H9 (cell line): ENCODE measurements around the gene TNIK. TPM values are rescaled to one million over a fixed set of nuclear protein-coding genes. Genes with fewer than 3 reads are reported as not detected.

Experiments
- DNase-seq: peaks from one replicate; pipeline ENCODE4 v3.0.0-alpha.2; 2017
- H2AFZ ChIP-seq: one replicate; pipeline ENCODE4 v1.6.1; 2013; ENCODE audit warnings: mild to moderate bottlenecking, low read length, control low read depth, moderate library complexity
- H2AK5ac ChIP-seq: 2 replicates; pipeline ENCODE4 v1.6.1; 2013; ENCODE audit warnings: low read length, control low read depth, mixed read lengths; ENCODE audit not compliant: insufficient read length
- H2BK120ac ChIP-seq: one replicate; pipeline ENCODE4 v1.6.1; 2013; ENCODE audit warnings: low read depth, mild to moderate bottlenecking, low read length, control low read depth, inconsistent platforms; ENCODE audit not compliant: poor library complexity, severe bottlenecking
- H2BK12ac ChIP-seq: 2 replicates; pipeline ENCODE4 v1.6.1; 2013; ENCODE audit warnings: low read length, control low read depth, mixed read lengths, low read depth; ENCODE audit not compliant: insufficient read length
- H2BK15ac ChIP-seq: 2 replicates; pipeline ENCODE4 v1.6.1; 2013; ENCODE audit warnings: low read depth, low read length, control low read depth
- H2BK20ac ChIP-seq: one replicate; pipeline ENCODE4 v1.6.1; 2013; ENCODE audit warnings: low read depth, mild to moderate bottlenecking, low read length, control low read depth, inconsistent platforms; ENCODE audit not compliant: poor library complexity, severe bottlenecking
- H2BK5ac ChIP-seq: 2 replicates; pipeline ENCODE4 v1.6.1; 2013; ENCODE audit warnings: low read length, control low read depth, mixed read lengths; ENCODE audit not compliant: insufficient read length
- H3K14ac ChIP-seq: 2 replicates; pipeline ENCODE4 v1.6.1; 2013; ENCODE audit warnings: low read length, control low read depth; ENCODE audit not compliant: insufficient read depth
- H3K18ac ChIP-seq: 2 replicates; pipeline ENCODE4 v1.6.1; 2013; ENCODE audit warnings: low read depth, mild to moderate bottlenecking, mixed read lengths, low read length, control low read depth; ENCODE audit not compliant: insufficient read length
- H3K23ac ChIP-seq: 2 replicates; pipeline ENCODE4 v1.6.1; 2013; ENCODE audit warnings: low read length, control low read depth, mixed read lengths, low read depth; ENCODE audit not compliant: insufficient read length
- H3K23me2 ChIP-seq: 2 replicates; pipeline ENCODE4 v1.6.1; 2013; ENCODE audit warnings: low read depth, mild to moderate bottlenecking, mixed read lengths, low read length, control low read depth; ENCODE audit not compliant: insufficient read length, poor library complexity, severe bottlenecking
- H3K27ac ChIP-seq: 2 replicates; pipeline ENCODE4 v1.5.1; 2013; ENCODE audit warnings: low read length, control low read depth, mixed read lengths, low read depth; ENCODE audit not compliant: insufficient read length
- H3K27me3 ChIP-seq: 2 replicates; pipeline ENCODE4 v1.6.1; 2013; ENCODE audit warnings: low read length, control low read depth, inconsistent platforms; ENCODE audit not compliant: insufficient read depth
- H3K4ac ChIP-seq: 2 replicates; pipeline ENCODE4 v1.6.1; 2013; ENCODE audit warnings: low read depth, mild to moderate bottlenecking, control low read depth, inconsistent platforms, low read length, moderate library complexity
- H3K4me1 ChIP-seq: 2 replicates; pipeline ENCODE4 v1.6.1; 2013; ENCODE audit warnings: low read length, control low read depth, inconsistent platforms; ENCODE audit not compliant: insufficient read depth
- H3K4me2 ChIP-seq: 2 replicates; pipeline ENCODE4 v1.6.1; 2013; ENCODE audit warnings: low read length, control low read depth, mixed read lengths; ENCODE audit not compliant: insufficient read length, insufficient read depth
- H3K56ac ChIP-seq: 2 replicates; pipeline ENCODE4 v1.6.1; 2013; ENCODE audit warnings: low read depth, mild to moderate bottlenecking, mixed read lengths, low read length, control low read depth; ENCODE audit not compliant: insufficient read length
- H3K79me1 ChIP-seq: 2 replicates; pipeline ENCODE4 v1.6.1; 2013; ENCODE audit warnings: low read depth, mild to moderate bottlenecking, moderate library complexity, low read length, control low read depth, inconsistent platforms; ENCODE audit not compliant: insufficient read depth, poor library complexity, severe bottlenecking
- H3K79me2 ChIP-seq: 2 replicates; pipeline ENCODE4 v1.6.1; 2013; ENCODE audit warnings: low read length, control low read depth, inconsistent platforms; ENCODE audit not compliant: insufficient read depth
- H3K9ac ChIP-seq: 2 replicates; pipeline ENCODE4 v1.6.1; 2013; ENCODE audit warnings: low read length, control low read depth, mixed read lengths; ENCODE audit not compliant: insufficient read length; ENCODE audit errors: extremely low read depth
- H3K9me3 ChIP-seq: one replicate; pipeline ENCODE4 v1.6.1; 2013; ENCODE audit warnings: low read depth, low read length, inconsistent platforms; ENCODE audit not compliant: control insufficient read depth
- H3T11ph ChIP-seq: one replicate; pipeline ENCODE4 v1.6.1; 2013; ENCODE audit warnings: mild to moderate bottlenecking, low read length, control low read depth, inconsistent platforms
- H4K20me1 ChIP-seq: one replicate; pipeline ENCODE4 v1.6.1; 2013; ENCODE audit not compliant: control insufficient read depth, insufficient read length, insufficient read depth
- H4K5ac ChIP-seq: 2 replicates; pipeline ENCODE4 v1.6.1; 2013; ENCODE audit warnings: low read depth, mild to moderate bottlenecking, mixed read lengths, low read length, control low read depth; ENCODE audit not compliant: insufficient read length
- H4K8ac ChIP-seq: replicated peaks from 2 replicates; pipeline ENCODE4 v1.6.1; 2013; ENCODE audit warnings: low read length, control low read depth, mixed read lengths, low read depth; ENCODE audit not compliant: insufficient read length
- H4K91ac ChIP-seq: 2 replicates; pipeline ENCODE4 v1.6.1; 2013; ENCODE audit warnings: low read depth, mild to moderate bottlenecking, moderate library complexity, mixed read lengths, low read length, control low read depth; ENCODE audit not compliant: insufficient read length
- H3K27ac Mint-ChIP-seq, 3 experiments: 2 replicates in 2 of 3; 3 replicates in 1 of 3; pipeline ENCODE4 v1.8.0; 2020 to 2021; ENCODE audit warnings: mixed read lengths in 3 of 3, mild to moderate bottlenecking in 1 of 3, moderate library complexity in 1 of 3
- H3K27me3 Mint-ChIP-seq: 2 replicates; pipeline ENCODE4 v1.8.0; 2021; ENCODE audit warnings: low read depth, mild to moderate bottlenecking, moderate library complexity, mixed read lengths
- H3K36me3 Mint-ChIP-seq, 3 experiments: 2 replicates in 2 of 3; 3 replicates in 1 of 3; pipeline ENCODE4 v1.8.0; 2020 to 2021; ENCODE audit warnings: low read depth in 3 of 3, mixed read lengths in 3 of 3; ENCODE audit not compliant: insufficient read depth in 1 of 3
- H3K4me1 Mint-ChIP-seq, 2 experiments: 2 replicates each; pipeline ENCODE4 v1.8.0; 2020; ENCODE audit warnings: mixed read lengths in 2 of 2
- H3K4me3 Mint-ChIP-seq, 2 experiments: 2 replicates in 1 of 2; 3 replicates in 1 of 2; pipeline ENCODE4 v1.8.0; 2020 to 2021; ENCODE audit warnings: mild to moderate bottlenecking in 2 of 2, mixed read lengths in 2 of 2, moderate library complexity in 1 of 2
- H3K9me3 Mint-ChIP-seq, 2 experiments: 2 replicates in 1 of 2; 3 replicates in 1 of 2; pipeline ENCODE4 v1.8.0; 2020; ENCODE audit warnings: mild to moderate bottlenecking in 2 of 2, mixed read lengths in 2 of 2, moderate library complexity in 1 of 2
- CTCF ChIP-seq: fragments of 200-600 bp; sonication (generic); conservative IDR thresholded peaks from 3 replicates; pipeline ENCODE4 v1.8.0; 2021; ENCODE audit warnings: antibody characterized with exemption, mild to moderate bottlenecking
- WGBS: extraction: QIAGEN DNeasy Blood & Tissue Kit; methylation state at CpG from one replicate; pipeline ENCODE4 v1.1.7; 2013; ENCODE audit warnings: missing lambda C conversion rate, low lambda C conversion rate, mixed read lengths; ENCODE audit not compliant: insufficient read length; ENCODE audit errors: extremely low coverage; 5-methylcytosine and 5-hydroxymethylcytosine counted together
- total RNA-seq: library from RNA; stranded (reverse); gene quantifications from 2 replicates; pipeline ENCODE4 v1.2.1, GENCODE V29; 2021

The TNIK gene
- total RNA-seq, 1 experiment from 2014 or later = 15.9 TPM

GRCh38 chr3:171455603-171456550 is 4.3 kb downstream of the TNIK start:
- H3K27ac Mint-ChIP-seq = no peak overlapping the region
- H3K4me3 Mint-ChIP-seq = peak overlapping the region in 1 of 2 experiments; percentile 22; a peak in 1 of 5 replicates
- peaks cover 30 to 36% of the 10 kb centered on the region in 2 experiments for H3K4me1 Mint-ChIP-seq

More at GRCh38 chr3:171455603-171456550, 4.3 kb downstream of the TNIK start:
- H3K4me1 ChIP-seq = peaks cover 6% of the 10 kb centered on the region; the same call in 1 of the 2 replicates
- H4K20me1 ChIP-seq = no peaks in the 10 kb centered on the region
- H3K79me1 ChIP-seq = no peaks in the 10 kb centered on the region
- no peak overlapping the region for H2BK20ac ChIP-seq
- H3K18ac ChIP-seq = no peak overlapping the region
- no peak overlapping the region for H3K9ac ChIP-seq
- no peak overlapping the region for H3K4me2 ChIP-seq
- H3K4ac ChIP-seq = no peak overlapping the region
- no peak overlapping the region for H2BK5ac ChIP-seq
- H4K5ac ChIP-seq = no peak overlapping the region
- H2BK15ac ChIP-seq = no peak overlapping the region
- no peak overlapping the region for H2BK120ac ChIP-seq
- DNase-seq = no peak
- no peak overlapping the region for H2AFZ ChIP-seq
- no peak overlapping the region for H4K91ac ChIP-seq
- H3K27ac ChIP-seq = no peak overlapping the region
- H3K27me3 ChIP-seq = peaks cover 2% of the 10 kb centered on the region; the same call in 1 of the 2 replicates
- no peak overlapping the region for H4K8ac ChIP-seq
- no peak overlapping the region for H3K14ac ChIP-seq
- Mint-ChIP-seq H3K9me3 (peaks cover 0 to 2% of the 10 kb centered on the region in 2 experiments; a peak in 2 of 5 replicates), H3K36me3 (no peaks in the 10 kb centered on the region), H3K27me3 (peaks cover 33% of the 10 kb centered on the region)
- WGBS = no CpG with 5 or more reads among the region's 5 CpGs
- H3K9me3 ChIP-seq = no peaks in the 10 kb centered on the region
- no peak overlapping the region for H2BK12ac ChIP-seq
- no peak overlapping the region for H3K56ac ChIP-seq
- peaks cover 27% of the 10 kb centered on the region for H3K23me2 ChIP-seq
- H3K79me2 ChIP-seq = peaks cover 39% of the 10 kb centered on the region; the same call in 1 of the 2 replicates
- no peak overlapping the region for H3K23ac ChIP-seq
- no peak for TF ChIP-seq CTCF
- no peak overlapping the region for H3T11ph ChIP-seq
- no peak overlapping the region for H2AK5ac ChIP-seq
